HepG2 (cell line): Measurements from ENCODE around the gene IGHMBP2. TPM values are rescaled to one million over a fixed set of nuclear protein-coding genes. Genes with fewer than 3 reads are reported as not detected.

Experiments
- CEBPZ ChIP-seq: IDR thresholded peaks from 2 replicates; pipeline ENCODE4 v1.6.1; 2012; ENCODE audit warnings: low read length, improper control_type of control experiment
- PITX1 ChIP-seq: sonication (generic); formaldehyde crosslinking; IDR thresholded peaks from 2 replicates; pipeline ENCODE4 v1.5.1; 2020; ENCODE audit warnings: mild to moderate bottlenecking, missing genetic modification reagents
- SRY ChIP-seq: sonication (generic); formaldehyde crosslinking; IDR thresholded peaks from 2 replicates; pipeline ENCODE4 v1.8.0; 2022; ENCODE audit warnings: mild to moderate bottlenecking, missing genetic modification reagents
- THAP7 ChIP-seq: sonication (generic); formaldehyde crosslinking; IDR thresholded peaks from 2 replicates; pipeline ENCODE4 v1.8.1; 2023; ENCODE audit warnings: mild to moderate bottlenecking, missing genetic modification reagents
- ZBTB40 ChIP-seq, 2 experiments: fragments of 450-650 bp in 1 of 2; sonication (generic) in 1 of 2; formaldehyde crosslinking in 1 of 2; IDR thresholded peaks; 2 replicates each; pipeline versions ENCODE4 v1.6.1 to v1.8.0; 2016 to 2022; ENCODE audit warnings: antibody characterized with exemption in 1 of 2, mild to moderate bottlenecking in 1 of 2, missing genetic modification reagents in 1 of 2
- ZFP36L2 ChIP-seq: sonication (generic); formaldehyde crosslinking; IDR thresholded peaks from 2 replicates; pipeline ENCODE4 v1.4.0; 2020; ENCODE audit warnings: missing genetic modification reagents
- ZFY ChIP-seq: sonication (generic); formaldehyde crosslinking; IDR thresholded peaks from 2 replicates; pipeline ENCODE4 v1.4.0; 2020; ENCODE audit warnings: missing genetic modification reagents
- ZNF383 ChIP-seq: sonication (generic); formaldehyde crosslinking; IDR thresholded peaks from 2 replicates; pipeline ENCODE4 v1.4.0; 2020; ENCODE audit warnings: missing genetic modification reagents, mild to moderate bottlenecking, borderline replicate concordance
- ZNF891 ChIP-seq: sonication (generic); formaldehyde crosslinking; IDR thresholded peaks from 2 replicates; pipeline ENCODE4 v1.5.0; 2020; ENCODE audit warnings: mild to moderate bottlenecking, missing genetic modification reagents
- ZXDC ChIP-seq: sonication (generic); formaldehyde crosslinking; IDR thresholded peaks from 2 replicates; pipeline ENCODE4 v1.5.0; 2020; ENCODE audit warnings: mild to moderate bottlenecking, missing genetic modification reagents
- polyA plus RNA-seq, 8 experiments: library from polyadenylated mRNA; depleted of rRNA in 3 of 8; stranded (reverse) in 7 of 8; unstranded in 1 of 8; fragments of >200 nt; fragmentation: Illumina TruSeq in 4 of 8; extraction: Trizol in 4 of 8; gene quantifications; 2 replicates each; pipeline versions ENCODE4 v1.2.1 to v1.2.3, GENCODE V29; 2011 to 2016; ENCODE audit warnings: low read depth in 4 of 8, missing spikeins in 1 of 8, mixed read lengths in 1 of 8; ENCODE audit not compliant: insufficient read depth in 1 of 8
- total RNA-seq, 5 experiments: library from RNA; depleted of rRNA; stranded (reverse); fragments of >200 nt; fragmentation: Illumina TruSeq; extraction: Trizol; gene quantifications; 2 replicates each; pipeline ENCODE4 v1.2.3, GENCODE V29; 2016; ENCODE audit warnings: low read depth in 1 of 5

The IGHMBP2 gene
- total and polyA plus RNA-seq, 2 of the 13 experiments (the other 11 are each of a cell fraction or from before 2014, with no cell fraction given) = 8.9 to 9.9 TPM

DNA sequence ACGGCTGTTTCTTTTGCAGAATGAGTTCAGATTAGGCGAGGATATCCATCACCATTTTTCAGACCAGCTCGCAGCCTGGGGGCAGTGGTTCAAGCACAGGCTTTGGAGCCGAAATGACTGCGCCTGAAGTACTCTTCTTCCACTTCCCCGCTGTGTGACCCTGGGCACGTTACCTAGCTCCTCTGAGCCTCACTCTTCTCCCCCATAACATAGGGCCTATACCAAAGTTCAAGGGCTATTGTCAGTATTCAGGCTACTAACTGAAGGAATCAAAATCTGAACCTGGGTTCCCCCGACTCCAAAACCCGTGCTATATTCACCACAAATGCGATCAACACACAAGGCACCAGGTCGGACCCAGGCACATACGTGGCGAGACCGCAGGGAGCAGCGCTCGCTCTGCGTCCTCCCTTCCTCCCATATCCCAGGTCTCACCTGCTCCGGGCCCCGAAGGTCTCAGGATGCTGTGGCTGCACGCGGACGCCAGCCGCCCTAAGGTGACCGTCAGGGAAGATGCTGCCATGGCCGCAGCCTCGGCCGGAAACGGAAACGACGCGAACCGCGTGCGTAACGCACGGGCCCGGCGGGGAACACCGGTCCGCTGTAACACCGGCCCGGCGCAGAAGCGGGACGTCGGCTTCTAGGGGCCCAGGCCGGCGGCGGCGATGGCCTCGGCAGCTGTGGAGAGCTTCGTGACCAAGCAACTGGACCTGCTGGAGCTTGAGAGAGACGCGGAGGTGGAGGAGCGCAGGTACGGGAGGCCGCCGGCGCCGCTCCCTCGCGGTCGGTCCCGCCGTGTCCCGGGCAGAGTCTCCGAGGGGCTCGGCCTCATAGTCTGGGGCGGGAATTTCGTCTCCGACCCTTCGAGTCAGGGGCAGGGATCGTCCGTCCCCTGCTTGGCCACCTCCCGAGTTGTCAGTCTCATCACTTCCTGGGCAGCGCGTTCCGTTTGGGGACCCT, at the start of gene IGHMBP2, which contains the start of gene MRPL21 (continued):
- TF ChIP-seq ZBTB40 (IDR thresholded peaks at IDR 0.05) = peak; percentile 94
- TF ChIP-seq ZBTB40 (CRISPR knock-in tag; IDR thresholded peaks at IDR 0.05) = peak; percentile 95
- TF ChIP-seq ZNF383 (CRISPR knock-in tag) = peak; percentile 91; the same call in 1 of the 2 replicates
- TF ChIP-seq SRY (CRISPR knock-in tag) = peak; percentile 94; the same call in 1 of the 2 replicates
- peak; percentile 83 for TF ChIP-seq THAP7 (CRISPR knock-in tag)
- peak; percentile 69; the same call in 1 of the 2 replicates for TF ChIP-seq ZFP36L2 (CRISPR knock-in tag)
- TF ChIP-seq CEBPZ = no peak
- TF ChIP-seq ZFY (CRISPR knock-in tag) = peak; percentile 95
- peak; percentile 80; the same call in 1 of the 2 replicates for TF ChIP-seq PITX1 (CRISPR knock-in tag)
- TF ChIP-seq ZXDC (CRISPR knock-in tag) = peak; percentile 78; the same call in 1 of the 2 replicates
- peak; percentile 49; the same call in 1 of the 2 replicates for TF ChIP-seq ZNF891 (CRISPR knock-in tag)
